ENCODE measurements around the gene RABL6. TPM values are rescaled to one million over a fixed set of nuclear protein-coding genes. Genes with fewer than 3 reads are reported as not detected.
"Not testable (repeated sequence)": the region's sequence is repeated elsewhere in the genome, so short reads cannot be mapped to it uniquely, and the experiment has no call there.

Gene RABL6
- polyA plus RNA-seq, 2 donors: 46.5 to 61.7 TPM

GRCh38 chr9:136876476-136876875, 68.7 kb downstream of the RABL6 start:
- Histone ChIP-seq H3K27me3 (ENCODE audit: control insufficient read depth in 1 of 2, insufficient read depth in 2 of 2, low read length in 2 of 2) (no peaks in the 10 kb centered on the region), H3K9me3 (ENCODE audit: control insufficient read depth in 2 of 2, insufficient read depth in 1 of 2, low read depth in 1 of 2, low read length in 1 of 2) (no peaks in the 10 kb centered on the region), H3K4me1 (ENCODE audit: control insufficient read depth in 2 of 2, insufficient read depth in 2 of 2, low read length in 1 of 2) (no peaks in the 10 kb centered on the region), H3K27ac (ENCODE audit: low read depth in 2 of 2, low read length in 1 of 2) (no peak overlapping the region), H3K4me3 (ENCODE audit: low read depth in 1 of 2, low read length in 2 of 2) (no peak overlapping the region), H3K36me3 (ENCODE audit: control insufficient read depth in 2 of 2, insufficient read depth in 2 of 2, low read length in 1 of 2) (no peaks in the 10 kb centered on the region)
- 88 to 91% methylated on average over 5 of the region's 5 CpGs for WGBS, 2 donors

- Histone ChIP-seq H3K27me3 (ENCODE audit: control insufficient read depth in 1 of 2, insufficient read depth in 2 of 2, low read length in 2 of 2) (no peaks in the 10 kb centered on the region), H3K9me3 (ENCODE audit: control insufficient read depth in 2 of 2, insufficient read depth in 1 of 2, low read depth in 1 of 2, low read length in 1 of 2) (no peaks in the 10 kb centered on the region), H3K4me3 (ENCODE audit: low read depth in 1 of 2, low read length in 2 of 2) (no peak overlapping the region), H3K27ac (ENCODE audit: low read depth in 2 of 2, low read length in 1 of 2) (no peak overlapping the region), H3K36me3 (ENCODE audit: control insufficient read depth in 2 of 2, insufficient read depth in 2 of 2, low read length in 1 of 2) (no peaks in the 10 kb centered on the region), H3K4me1 (ENCODE audit: control insufficient read depth in 2 of 2, insufficient read depth in 2 of 2, low read length in 1 of 2) (peaks cover 7 to 8% of the 10 kb centered on the region in 2 donors)
- WGBS, 2 donors: 84 to 85% methylated on average over 11 of the region's 11 CpGs
Measured at GRCh38 chr9:136880651-136881050, 72.9 kb downstream of the RABL6 start.

DNA sequence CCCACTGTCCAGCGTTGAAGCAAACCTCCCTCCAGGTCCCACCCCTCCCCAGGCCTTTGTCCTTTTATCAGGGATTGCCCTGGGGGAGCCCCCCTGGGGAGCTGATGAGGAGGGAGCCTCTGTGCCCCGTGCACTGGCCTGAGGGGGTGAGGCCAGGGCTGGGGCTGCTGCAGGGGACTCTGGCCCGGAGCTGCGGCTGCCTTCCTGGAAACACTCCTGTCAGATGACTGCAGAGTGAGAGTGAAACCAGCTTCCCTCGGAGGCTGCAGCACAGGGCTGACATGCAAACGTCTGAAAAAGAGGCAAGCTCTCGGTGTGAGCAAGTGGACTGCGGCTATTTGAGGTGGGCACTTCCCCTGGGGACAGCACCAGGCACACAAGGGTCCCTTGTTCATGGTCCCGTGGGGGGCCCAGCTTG, 74.0 kb downstream of the RABL6 start:
- Histone ChIP-seq H3K27ac (ENCODE audit: low read depth in 2 of 2, low read length in 1 of 2) (peak overlapping the region; percentile 68 to 89), H3K9me3 (ENCODE audit: control insufficient read depth in 2 of 2, insufficient read depth in 1 of 2, low read depth in 1 of 2, low read length in 1 of 2) (no peaks in the 10 kb centered on the region), H3K4me1 (ENCODE audit: control insufficient read depth in 2 of 2, insufficient read depth in 2 of 2, low read length in 1 of 2) (peaks cover 7 to 8% of the 10 kb centered on the region in 2 donors), H3K27me3 (ENCODE audit: control insufficient read depth in 1 of 2, insufficient read depth in 2 of 2, low read length in 2 of 2) (no peaks in the 10 kb centered on the region), H3K4me3 (ENCODE audit: low read depth in 1 of 2, low read length in 2 of 2) (no peak overlapping the region), H3K36me3 (ENCODE audit: control insufficient read depth in 2 of 2, insufficient read depth in 2 of 2, low read length in 1 of 2) (no peaks in the 10 kb centered on the region)
- 15 to 16% methylated on average over 9 of the region's 9 CpGs for WGBS, 2 donors

DNA sequence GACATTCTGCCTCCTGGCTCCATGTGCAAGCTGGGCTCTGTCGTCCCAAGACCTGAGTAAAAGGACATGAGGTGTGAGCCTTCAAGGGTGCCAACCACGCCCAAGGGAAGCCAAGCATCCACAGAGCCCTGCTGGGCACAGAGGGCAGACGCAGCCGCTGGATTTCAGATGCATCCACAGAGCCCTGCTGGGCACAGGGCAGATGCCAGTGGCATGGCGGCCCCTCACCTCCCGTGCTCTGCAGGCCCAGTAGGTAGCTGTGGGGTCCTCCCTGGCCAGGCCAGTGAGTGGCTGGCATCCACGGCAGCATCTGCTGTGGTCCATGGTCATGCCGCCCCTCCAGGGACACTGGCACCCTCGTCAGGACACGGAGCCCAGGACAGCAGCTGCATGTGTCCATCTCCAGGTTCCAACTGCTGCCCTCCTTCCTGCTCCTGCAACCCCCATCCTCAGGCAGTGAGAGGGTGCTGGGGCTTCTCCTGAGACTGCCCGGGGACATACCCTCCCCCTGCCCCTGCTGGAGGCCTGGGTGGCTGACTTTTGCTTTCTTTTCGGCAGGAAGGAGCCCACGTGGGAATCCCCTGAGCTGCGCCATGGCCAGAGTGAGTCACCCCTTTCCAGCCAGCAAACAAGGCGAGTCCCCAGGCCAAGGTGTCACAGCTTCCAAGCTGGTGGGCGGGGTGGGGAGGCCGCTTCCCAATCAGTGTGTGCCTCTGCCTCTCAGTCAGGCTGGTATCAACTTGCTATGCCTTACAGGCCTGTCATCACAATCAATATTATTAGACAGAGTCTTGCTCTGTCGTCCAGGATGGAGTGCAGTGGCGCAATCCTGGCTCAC, 74.6 kb downstream of the RABL6 start:
- WGBS, 2 donors: 30 to 42% methylated on average over 18 to 19 of the region's 19 CpGs
- Histone ChIP-seq H3K27ac (ENCODE audit: low read depth in 2 of 2, low read length in 1 of 2) (peak overlapping the region; percentile 68 to 89), H3K9me3 (ENCODE audit: control insufficient read depth in 2 of 2, insufficient read depth in 1 of 2, low read depth in 1 of 2, low read length in 1 of 2) (no peaks in the 10 kb centered on the region), H3K4me1 (ENCODE audit: control insufficient read depth in 2 of 2, insufficient read depth in 2 of 2, low read length in 1 of 2) (peaks cover 8 to 11% of the 10 kb centered on the region in 2 donors), H3K4me3 (ENCODE audit: low read depth in 1 of 2, low read length in 2 of 2) (peak overlapping the region; percentile 7 to 20), H3K36me3 (ENCODE audit: control insufficient read depth in 2 of 2, insufficient read depth in 2 of 2, low read length in 1 of 2) (no peaks in the 10 kb centered on the region), H3K27me3 (ENCODE audit: control insufficient read depth in 1 of 2, insufficient read depth in 2 of 2, low read length in 2 of 2) (no peaks in the 10 kb centered on the region)

- Histone ChIP-seq H3K27ac (ENCODE audit: low read depth in 2 of 2, low read length in 1 of 2) (peak overlapping the region; percentile 2 to 89), H3K4me1 (ENCODE audit: control insufficient read depth in 2 of 2, insufficient read depth in 2 of 2, low read length in 1 of 2) (peaks cover 8 to 12% of the 10 kb centered on the region in 2 donors)
- not testable (repeated sequence) for H3K9me3 ChIP-seq (ENCODE audit: control insufficient read depth in 2 of 2, insufficient read depth in 1 of 2, low read depth in 1 of 2, low read length in 1 of 2); H3K4me3 ChIP-seq (ENCODE audit: low read depth in 1 of 2, low read length in 2 of 2); H3K27me3 ChIP-seq (ENCODE audit: control insufficient read depth in 1 of 2, insufficient read depth in 2 of 2, low read length in 2 of 2); H3K36me3 ChIP-seq (ENCODE audit: control insufficient read depth in 2 of 2, insufficient read depth in 2 of 2, low read length in 1 of 2)
- WGBS, 2 donors: 56 to 60% methylated on average over 9 of the region's 9 CpGs
Measured at GRCh38 chr9:136882947-136883283, 75.2 kb downstream of the RABL6 start.

DNA sequence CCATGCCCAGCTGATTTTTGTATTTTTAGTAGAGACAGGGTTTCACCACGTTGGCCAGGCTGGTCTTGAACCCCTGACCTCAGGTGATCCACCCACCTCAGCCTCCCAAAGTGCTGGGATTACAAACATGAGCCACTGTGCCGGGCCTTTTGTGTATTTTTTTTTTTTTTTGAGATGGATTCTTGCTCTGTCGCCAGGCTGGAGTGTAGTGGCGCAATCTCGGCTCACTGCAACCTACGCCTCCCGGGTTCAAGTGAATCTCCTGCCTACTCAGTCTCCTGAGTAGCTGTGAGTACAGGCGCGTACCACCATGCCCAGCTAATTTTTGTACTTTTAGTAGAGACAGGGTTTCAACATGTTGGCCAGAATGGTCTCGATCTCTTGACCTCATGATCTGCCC, 75.9 kb downstream of the RABL6 start:
- not testable (repeated sequence) for H3K36me3 ChIP-seq (ENCODE audit: control insufficient read depth in 2 of 2, insufficient read depth in 2 of 2, low read length in 1 of 2); H3K9me3 ChIP-seq (ENCODE audit: control insufficient read depth in 2 of 2, insufficient read depth in 1 of 2, low read depth in 1 of 2, low read length in 1 of 2); H3K4me3 ChIP-seq (ENCODE audit: low read depth in 1 of 2, low read length in 2 of 2); H3K27ac ChIP-seq (ENCODE audit: low read depth in 2 of 2, low read length in 1 of 2); H3K27me3 ChIP-seq (ENCODE audit: control insufficient read depth in 1 of 2, insufficient read depth in 2 of 2, low read length in 2 of 2)
- 69 to 75% methylated on average over 10 of the region's 10 CpGs for WGBS, 2 donors
- peaks cover 8 to 12% of the 10 kb centered on the region in 2 donors for H3K4me1 ChIP-seq (ENCODE audit: control insufficient read depth in 2 of 2, insufficient read depth in 2 of 2, low read length in 1 of 2)

DNA sequence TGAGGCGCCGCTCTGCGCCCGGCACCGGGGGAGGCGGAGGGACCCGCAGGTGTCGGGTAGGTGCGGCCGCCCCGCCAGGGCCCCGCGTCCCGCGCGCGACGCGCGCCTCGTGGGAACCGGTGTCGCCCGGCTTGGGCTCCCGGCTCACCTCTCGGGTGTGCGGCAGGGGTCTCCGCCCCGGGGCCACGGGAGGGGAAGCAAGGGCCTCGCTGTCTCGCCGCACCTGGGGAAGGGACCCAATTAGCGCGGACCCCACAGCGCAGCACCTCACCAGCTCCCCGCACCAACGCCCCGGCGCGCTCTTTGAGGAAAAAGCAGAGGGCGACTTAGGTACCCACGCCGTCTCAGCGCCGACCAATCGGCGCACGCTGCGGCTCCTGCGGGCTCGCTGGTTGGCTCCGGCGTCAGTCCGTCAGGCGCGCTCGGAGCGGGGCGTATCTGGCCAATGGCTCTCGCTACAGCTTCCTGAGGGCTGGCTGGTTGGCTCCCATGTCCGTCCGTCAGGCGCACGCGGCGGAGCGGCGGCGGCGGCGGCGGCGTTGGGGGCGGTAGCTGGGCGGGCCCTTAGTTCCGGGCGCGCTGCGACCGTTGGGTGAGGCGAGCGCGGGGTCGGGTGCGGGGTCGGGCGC, 78.3 kb downstream of the RABL6 start, which contains the start of gene TRAF2:
Gene TRAF2 (plus strand): TSS at position 567 of the 629 bp plus-strand sequence. CDS start 12,225 bp downstream, outside the sequence.
- WGBS, 2 donors: 0% methylated on average over 78 to 88 of the region's 88 CpGs
- Histone ChIP-seq H3K27me3 (ENCODE audit: control insufficient read depth in 1 of 2, insufficient read depth in 2 of 2, low read length in 2 of 2) (no peaks in the 10 kb centered on the region), H3K27ac (ENCODE audit: low read depth in 2 of 2, low read length in 1 of 2) (peak within 1 kb of the TSS; percentile 69 to 85), H3K36me3 (ENCODE audit: control insufficient read depth in 2 of 2, insufficient read depth in 2 of 2, low read length in 1 of 2) (no peaks in the 10 kb centered on the region), H3K4me1 (ENCODE audit: control insufficient read depth in 2 of 2, insufficient read depth in 2 of 2, low read length in 1 of 2) (peaks cover 8 to 12% of the 10 kb centered on the region in 2 donors), H3K4me3 (ENCODE audit: low read depth in 1 of 2, low read length in 2 of 2) (peak within 1 kb of the TSS; percentile 88 to 95), H3K9me3 (ENCODE audit: control insufficient read depth in 2 of 2, insufficient read depth in 1 of 2, low read depth in 1 of 2, low read length in 1 of 2) (no peaks in the 10 kb centered on the region)

DNA sequence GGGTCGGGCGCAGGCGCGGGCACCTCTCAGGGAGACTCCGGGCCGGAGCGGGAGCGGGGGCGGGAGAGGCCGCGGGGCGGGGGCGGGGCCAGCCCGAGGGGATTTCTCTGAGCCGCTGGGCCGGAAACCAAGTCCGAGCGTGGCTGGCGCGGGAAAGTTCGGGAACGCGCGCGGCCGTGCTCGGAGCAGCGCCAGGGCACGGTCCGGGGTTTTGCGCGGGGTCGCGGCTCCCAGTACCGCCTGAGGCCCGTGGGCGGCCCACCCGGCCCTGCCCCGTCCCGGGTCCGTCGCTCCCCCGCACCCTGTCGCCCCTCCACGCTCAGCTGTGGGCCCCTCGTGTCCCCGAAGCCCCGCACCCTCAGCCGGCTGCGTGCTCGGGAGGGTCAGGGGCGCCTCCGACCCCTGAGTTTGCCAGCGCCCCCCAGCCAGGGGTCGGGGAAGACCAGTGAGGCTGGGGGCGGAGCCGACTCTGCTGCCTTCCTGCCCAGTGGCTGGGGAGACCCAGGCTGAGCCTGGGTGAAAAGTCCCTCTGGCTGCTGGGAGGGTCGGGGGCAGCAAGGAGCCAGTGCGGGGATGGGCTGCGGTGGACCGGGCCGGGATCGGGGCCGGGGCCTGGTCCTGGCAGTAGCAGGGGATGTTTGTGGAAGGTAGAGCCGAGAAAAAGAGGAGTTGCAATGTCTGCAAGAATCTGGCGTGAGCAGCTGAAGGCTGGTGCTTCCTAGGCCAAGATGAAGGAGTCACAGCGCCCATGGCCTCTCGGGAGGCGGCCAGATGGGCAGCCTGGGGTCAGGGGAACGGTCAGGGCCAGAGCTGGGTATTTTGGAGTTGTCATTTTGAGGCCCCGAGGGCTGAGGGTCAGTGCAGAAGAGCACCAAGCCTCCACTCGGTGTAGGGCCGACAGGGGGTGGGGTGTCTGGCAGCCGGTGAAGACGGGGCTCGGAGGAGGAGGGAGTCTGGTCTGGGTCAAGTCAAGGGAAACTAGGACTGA, 79.2 kb downstream of the RABL6 start:
- peak overlapping the region; percentile 69 to 85 for H3K27ac ChIP-seq (ENCODE audit: low read depth in 2 of 2, low read length in 1 of 2)
- no peaks in the 10 kb centered on the region for H3K27me3 ChIP-seq (ENCODE audit: control insufficient read depth in 1 of 2, insufficient read depth in 2 of 2, low read length in 2 of 2)
- H3K36me3 ChIP-seq (ENCODE audit: control insufficient read depth in 2 of 2, insufficient read depth in 2 of 2, low read length in 1 of 2): no peaks in the 10 kb centered on the region
- WGBS, 2 donors: 1 to 2% methylated on average over 54 to 76 of the region's 76 CpGs
- no peaks in the 10 kb centered on the region for H3K9me3 ChIP-seq (ENCODE audit: control insufficient read depth in 2 of 2, insufficient read depth in 1 of 2, low read depth in 1 of 2, low read length in 1 of 2)
- H3K4me1 ChIP-seq (ENCODE audit: control insufficient read depth in 2 of 2, insufficient read depth in 2 of 2, low read length in 1 of 2): peaks cover 8 to 10% of the 10 kb centered on the region in 2 donors
- H3K4me3 ChIP-seq (ENCODE audit: low read depth in 1 of 2, low read length in 2 of 2): peak overlapping the region; percentile 88 to 95

DNA sequence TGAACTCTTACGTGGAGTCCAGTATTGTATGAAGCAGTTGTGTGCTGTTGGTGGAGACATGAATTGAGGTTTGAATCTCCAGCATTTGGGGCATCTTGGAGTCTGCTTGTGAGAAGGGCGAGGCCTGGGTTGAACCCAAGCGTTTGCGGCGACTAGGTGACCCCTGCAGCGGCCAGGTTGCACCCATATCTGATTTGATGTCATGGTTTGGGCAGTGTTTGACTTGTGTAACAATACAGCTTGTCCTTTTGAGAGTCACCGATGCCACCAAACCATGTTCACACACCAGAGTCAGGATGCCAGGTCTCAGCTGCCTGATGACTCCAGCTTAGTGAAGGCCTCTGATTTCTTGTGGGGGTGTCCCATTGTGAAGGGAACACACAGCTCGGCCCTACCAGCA, 80.7 kb downstream of the RABL6 start:
- 87 to 92% methylated on average over 8 of the region's 8 CpGs for WGBS, 2 donors
- peaks cover 0 to 5% of the 10 kb centered on the region in 2 donors for H3K36me3 ChIP-seq (ENCODE audit: control insufficient read depth in 2 of 2, insufficient read depth in 2 of 2, low read length in 1 of 2)
- no peak overlapping the region for H3K27ac ChIP-seq (ENCODE audit: low read depth in 2 of 2, low read length in 1 of 2)
- peaks cover 0 to 5% of the 10 kb centered on the region in 2 donors for H3K4me1 ChIP-seq (ENCODE audit: control insufficient read depth in 2 of 2, insufficient read depth in 2 of 2, low read length in 1 of 2)
- no peaks in the 10 kb centered on the region for H3K27me3 ChIP-seq (ENCODE audit: control insufficient read depth in 1 of 2, insufficient read depth in 2 of 2, low read length in 2 of 2)
- no peak overlapping the region for H3K4me3 ChIP-seq (ENCODE audit: low read depth in 1 of 2, low read length in 2 of 2)
- no peaks in the 10 kb centered on the region for H3K9me3 ChIP-seq (ENCODE audit: control insufficient read depth in 2 of 2, insufficient read depth in 1 of 2, low read depth in 1 of 2, low read length in 1 of 2)

Data from esophagus (tissue), 2 donors.